GM21381 (cell line): ENCODE data around the gene KLHL17.
"Not testable (repeated sequence)": the region's sequence is repeated elsewhere in the genome, so short reads cannot be mapped to it uniquely, and the experiment has no call there.

Experiments used
- ATAC-seq: cut with Tn5 transposase; IDR thresholded peaks from one replicate; pipeline ENCODE4 v1.9.1; 2021; ENCODE audit warnings: mild to moderate bottlenecking, moderate library complexity; ENCODE audit not compliant: unreplicated experiment

Gene KLHL17

DNA sequence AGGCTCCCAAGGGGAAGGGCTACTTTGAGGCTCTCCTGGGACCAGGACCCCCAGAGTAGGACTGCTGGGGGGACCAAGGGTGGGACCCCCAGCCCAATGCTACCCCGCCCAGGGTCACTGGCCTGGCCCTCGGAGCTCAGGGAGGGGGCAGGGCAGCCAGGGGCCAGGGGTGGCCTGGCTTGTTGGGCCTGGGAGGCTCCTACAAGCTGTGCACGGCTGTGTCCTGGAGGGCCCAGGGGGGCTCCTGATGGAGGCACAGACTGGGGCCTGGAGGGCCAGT, 37.3 kb downstream of the KLHL17 start:
- no peak for ATAC-seq

DNA sequence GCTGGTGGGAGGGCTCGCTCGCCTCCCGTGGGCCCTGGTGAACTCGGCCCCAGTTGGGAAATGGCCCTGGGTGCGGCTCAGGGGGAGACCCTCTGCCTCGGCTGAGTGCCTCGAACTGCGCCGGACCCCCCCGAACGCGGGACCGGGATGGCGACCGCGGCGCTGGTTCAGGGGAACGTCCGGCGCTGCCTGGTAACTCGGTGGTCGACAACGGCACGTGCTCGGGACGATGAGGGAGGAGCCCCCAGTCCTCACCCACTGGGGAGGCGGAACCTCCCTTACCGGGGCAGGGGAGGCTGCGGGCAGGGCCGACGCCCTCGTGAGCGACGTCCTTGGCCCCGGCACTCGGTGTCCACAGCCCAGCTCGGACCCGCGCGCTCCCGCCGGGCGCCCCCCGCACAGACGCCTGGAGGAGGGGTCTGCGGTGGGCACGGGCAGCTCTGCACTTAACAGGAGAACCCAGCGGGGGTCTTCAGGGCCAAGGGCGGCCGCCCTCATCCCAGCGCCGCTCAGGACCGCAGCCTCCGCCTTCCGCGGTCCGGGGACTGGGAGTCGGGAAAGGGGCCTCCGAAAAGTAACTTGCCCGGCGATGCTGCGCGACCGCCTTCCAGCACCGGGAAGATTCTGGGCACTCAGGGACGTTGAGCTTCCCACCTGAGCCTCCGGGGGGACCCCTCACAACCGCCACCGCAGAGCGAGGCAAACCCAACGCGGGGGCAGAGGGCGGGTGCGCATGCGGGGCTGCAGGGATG, 37.8 kb downstream of the KLHL17 start:
- ATAC-seq: no peak

DNA sequence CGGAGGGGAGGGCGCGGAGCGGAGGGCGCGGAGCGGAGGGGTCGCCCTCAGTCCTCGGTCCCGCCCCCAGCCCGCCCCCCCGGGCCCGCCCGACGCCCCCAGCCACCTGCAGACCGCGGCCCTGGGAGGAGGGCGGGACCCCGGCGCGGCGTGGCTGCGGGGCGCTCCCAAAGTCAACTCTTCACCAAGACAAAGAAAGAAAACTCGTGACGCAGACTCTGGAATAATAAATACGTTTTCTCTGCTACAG, 38.3 kb downstream of the KLHL17 start:
- ATAC-seq: no peak

DNA sequence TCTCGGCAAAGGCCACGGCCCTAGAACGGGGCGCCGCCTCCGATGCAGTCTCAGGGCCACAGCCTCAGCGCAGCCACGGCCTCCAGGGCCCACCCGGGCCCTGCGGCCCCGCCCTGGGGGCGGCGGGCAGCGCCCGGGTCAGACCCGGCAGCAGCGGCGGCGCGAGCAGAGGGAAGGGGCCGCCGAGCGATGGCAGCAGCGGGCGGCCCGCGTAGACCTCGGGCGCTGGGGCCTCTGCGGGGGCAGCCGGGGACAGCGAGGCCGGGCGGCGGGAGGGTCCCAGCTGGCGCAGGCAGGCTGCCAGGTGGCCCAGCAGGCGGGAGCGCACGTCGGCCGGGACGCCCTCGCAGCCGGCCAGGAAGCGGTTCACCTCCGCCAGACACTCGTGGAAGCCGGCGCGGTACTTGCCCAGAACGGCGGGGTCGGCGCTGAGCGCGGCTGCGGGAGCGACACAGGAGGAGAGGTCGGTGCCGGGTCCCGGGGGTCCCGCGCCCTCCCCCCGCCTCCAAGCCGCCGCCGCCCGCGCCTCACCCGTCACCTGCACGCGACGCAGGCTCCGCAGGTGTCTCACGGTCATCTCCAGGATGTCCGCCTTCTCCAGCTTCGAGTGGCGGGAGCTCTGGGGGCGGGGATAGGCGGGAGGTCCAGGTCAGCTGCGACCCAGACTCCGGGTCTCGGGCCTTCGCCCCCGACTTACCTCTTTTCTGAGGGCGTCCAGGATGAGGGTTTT, 38.8 kb downstream of the KLHL17 start:
- peak; percentile 2 for ATAC-seq

DNA sequence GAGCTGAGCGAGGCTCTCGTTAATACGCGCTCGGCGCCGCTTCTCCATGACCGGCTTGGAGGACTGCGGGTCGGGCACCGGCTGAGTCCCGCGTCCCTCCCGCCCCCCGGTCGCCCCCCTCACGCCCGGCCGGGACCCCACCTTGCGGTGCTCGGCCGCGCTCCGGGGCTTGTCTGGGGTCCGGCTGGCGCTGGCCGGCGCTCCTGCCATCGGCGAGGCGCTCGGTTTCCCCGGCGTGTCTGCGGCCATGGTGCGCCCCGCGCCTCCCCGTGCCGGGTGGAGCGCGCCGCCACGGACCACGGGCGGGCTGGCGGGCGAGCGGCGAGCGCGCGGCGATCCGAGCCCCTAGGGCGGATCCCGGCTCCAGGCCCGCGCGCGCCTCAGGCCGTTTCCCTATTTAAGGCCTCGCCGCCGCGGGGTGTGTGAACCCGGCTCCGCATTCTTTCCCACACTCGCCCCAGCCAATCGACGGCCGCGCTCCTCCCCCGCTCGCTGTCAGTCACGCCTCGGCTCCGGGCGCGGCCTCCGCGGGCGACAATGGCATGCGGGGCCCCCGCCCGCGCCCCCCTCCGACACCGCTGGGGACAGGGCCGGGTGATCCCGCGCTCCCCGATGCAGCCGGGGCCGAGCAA, 39.5 kb downstream of the KLHL17 start, which contains the start of gene HES4:
Gene HES4, minus strand, starts transcription at position 373 of the 632 bp plus-strand sequence. Its CDS starts 124 bp downstream, at position 249.
- peak; percentile 54 for ATAC-seq

DNA sequence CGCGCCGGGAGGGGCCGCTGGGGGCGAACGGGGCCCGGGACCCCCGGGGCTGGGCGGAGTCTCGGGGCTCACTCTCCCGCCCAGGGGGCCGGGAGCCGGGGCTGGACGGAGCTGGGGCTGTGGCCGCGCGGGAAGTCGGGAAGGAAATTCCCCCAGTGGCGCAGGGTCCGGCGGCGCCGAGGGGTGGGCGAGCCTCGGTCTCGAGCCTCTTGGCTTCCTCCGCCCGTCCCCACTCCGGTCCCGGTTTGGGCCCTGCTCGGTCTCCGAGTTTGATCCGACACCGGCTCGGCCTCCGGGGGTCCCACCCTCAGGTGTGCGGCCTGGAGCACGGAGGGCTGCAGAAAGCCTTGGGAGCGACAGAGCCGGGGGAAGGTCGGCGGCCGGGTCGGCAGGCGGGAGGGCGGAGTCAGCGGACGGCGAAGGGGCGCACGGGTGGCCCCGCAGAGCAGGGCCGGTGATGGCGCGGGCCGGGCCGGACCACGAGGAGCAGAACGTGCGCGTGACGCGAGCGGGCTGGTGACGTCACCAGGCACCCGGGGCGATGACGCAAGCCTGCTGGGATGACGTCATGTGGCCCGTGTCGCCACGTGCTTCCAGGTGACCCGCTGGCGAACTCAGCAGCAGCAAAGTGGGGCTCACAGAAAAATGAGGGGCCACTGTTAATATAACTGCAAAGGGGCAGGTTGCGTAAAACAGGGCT, 40.1 kb downstream of the KLHL17 start:
- ATAC-seq: peak; percentile 22

DNA sequence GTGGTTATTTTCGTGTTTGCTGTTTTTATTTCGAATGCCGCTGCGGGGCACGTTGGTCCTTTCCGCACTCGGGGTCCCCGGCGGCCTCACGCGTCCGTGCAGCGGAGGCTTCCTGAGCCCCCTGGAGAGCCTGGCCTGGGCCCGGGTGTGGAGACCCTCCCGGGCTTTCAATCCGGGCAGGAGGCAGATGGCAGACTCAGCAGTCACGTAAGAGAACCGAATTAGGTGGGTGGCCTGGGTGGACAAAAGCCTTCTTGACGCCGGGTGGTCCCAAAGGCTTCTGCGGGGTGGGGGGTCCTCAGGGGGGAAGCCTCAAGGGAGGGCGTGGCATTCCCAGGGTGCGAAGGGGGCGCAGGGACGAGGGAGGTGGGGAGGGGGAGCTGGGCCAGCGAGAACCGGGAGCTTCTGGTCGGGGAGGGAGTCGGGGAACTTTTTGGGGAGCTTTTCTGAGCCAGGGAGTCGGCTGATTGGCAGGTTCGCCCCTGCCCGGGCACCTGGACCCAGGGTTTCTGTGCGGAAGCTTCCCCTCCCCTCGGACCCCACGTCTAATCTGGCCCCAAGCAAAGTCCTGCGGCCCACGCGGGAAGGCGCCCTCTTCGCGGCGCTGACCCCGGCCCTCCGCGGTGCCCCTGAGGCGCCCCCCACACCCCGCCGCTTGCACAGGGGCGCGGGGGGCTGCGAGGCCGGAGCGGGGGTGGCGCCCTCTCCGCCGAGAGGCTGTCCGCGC, 40.8 kb downstream of the KLHL17 start:
- ATAC-seq: no peak

DNA sequence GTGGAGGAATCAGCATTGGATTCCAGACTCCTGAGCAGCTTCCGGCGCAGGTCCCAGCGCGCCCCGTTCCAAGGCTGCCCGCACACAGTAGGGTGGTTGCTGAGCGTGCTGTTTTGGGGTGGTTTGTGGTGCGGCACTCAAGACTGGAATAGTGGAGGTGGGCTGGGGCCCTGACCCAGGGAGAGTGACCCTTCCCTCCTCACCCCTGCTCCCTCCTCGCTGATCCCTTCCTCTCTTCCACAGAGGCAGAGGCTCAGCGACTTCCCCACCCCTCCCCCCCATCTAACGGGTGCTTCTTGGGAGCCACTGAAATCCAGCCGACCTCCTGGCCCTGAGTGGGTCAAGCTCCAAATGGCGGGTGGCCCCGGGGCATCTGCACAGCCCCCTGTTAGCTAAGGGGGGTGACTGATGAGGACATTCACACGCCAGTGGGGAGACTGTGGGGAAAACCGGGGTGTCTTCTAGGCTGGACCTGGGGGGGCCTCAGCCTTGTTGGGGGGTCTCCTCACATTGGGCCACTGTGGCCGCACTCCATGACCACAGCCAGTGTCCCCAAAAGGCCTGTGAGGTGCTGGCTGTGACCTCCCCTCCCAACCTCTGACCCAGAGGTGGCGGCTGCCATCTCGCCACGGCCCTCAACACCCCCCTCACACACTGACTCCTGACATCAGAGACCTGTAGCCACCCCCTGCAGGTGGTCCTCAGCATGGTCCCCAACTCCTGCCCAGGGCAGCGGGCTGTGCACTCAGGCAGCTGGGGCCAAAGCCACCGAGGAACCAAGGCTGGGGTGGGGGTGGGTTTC, 43.4 kb downstream of the KLHL17 start:
- ATAC-seq: no peak

DNA sequence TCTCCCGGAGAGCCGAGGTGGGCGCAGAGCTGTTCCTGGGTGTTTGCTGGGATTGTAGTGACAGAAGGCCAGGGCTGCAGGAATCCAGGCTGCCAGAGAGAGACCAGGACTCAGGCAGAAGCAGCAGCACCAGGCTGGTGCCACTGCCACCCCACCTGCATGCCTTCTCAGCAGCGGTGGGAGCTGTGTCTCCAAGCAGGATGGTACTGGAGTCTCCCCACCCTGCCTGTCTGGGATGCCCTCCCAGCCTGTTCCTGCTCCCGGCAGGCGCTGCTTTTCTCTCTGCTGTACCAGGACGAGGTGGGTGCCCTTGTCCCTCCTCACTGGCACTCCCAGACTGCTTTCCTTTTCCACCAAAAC, 44.0 kb downstream of the KLHL17 start:
- ATAC-seq: no peak

DNA sequence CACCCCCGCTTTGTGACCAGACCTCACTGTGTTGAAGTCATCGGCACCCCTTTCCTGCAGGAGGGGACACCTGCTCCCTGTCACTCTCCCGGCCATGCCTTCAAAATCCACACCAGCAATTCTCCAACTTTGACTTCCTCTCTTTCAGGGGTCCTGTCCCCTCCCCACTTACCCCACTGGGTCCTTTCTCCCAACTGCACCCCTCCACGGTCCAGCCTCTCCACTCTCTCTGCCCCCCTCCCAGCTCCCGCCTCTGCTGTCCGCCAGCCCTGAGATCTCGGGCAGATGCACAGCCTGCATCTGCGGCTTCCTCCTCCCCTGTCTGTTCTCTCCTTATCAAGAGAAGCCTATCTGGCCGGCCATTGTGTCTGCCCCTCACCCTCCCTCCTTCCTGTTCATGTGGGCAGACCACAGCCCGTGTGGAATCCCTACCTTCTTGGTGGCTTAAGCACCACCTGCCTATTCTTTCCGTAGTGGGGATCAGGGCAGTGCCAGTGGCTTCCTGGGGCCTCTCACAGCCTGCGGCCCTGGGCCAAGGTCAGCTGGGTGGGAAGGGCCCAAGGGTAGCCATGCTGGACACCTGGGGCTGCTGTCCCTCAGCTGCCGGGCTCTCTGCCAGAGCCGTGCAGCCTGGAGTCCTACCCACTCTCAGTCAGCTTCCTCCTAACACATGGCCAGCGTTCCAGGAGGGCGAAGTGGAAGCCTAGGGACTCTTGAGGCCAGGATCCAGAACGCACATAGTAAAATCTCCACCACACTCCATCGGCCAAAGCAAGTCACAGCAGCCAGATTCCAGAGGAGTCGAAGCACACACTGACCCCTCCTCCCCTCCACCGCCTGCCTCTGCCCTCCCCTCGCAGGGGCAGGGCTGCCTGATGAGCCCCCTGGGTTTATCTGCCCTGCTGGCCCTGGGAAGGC, 44.7 kb downstream of the KLHL17 start:
- no peak for ATAC-seq

DNA sequence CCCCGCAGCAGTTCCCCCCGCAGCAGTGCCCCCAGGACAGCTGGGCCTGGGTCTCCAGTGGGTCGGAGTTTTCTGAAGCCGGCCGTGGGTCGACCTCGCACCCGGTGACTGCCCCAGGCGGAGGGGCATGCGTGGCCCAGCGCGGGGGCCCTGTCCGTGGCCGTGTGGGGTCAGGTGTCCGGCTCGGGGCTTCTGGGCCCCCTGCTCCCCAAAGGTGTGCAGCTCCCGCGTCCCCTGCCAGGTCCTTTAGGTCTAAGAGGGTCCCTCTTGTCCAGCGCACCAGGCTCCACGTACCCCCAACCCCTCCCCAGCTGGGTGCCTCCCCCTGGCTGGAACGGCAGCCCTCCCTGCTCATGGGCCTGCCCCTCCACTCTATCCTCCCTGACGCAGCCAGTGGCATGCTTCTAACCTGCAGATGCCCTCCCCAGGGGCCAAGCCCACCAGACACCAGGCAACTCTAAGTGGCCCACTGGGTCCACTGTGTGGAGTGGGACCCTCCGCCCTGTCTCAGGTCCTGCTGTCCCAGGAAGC, 45.5 kb downstream of the KLHL17 start:
- no peak for ATAC-seq

DNA sequence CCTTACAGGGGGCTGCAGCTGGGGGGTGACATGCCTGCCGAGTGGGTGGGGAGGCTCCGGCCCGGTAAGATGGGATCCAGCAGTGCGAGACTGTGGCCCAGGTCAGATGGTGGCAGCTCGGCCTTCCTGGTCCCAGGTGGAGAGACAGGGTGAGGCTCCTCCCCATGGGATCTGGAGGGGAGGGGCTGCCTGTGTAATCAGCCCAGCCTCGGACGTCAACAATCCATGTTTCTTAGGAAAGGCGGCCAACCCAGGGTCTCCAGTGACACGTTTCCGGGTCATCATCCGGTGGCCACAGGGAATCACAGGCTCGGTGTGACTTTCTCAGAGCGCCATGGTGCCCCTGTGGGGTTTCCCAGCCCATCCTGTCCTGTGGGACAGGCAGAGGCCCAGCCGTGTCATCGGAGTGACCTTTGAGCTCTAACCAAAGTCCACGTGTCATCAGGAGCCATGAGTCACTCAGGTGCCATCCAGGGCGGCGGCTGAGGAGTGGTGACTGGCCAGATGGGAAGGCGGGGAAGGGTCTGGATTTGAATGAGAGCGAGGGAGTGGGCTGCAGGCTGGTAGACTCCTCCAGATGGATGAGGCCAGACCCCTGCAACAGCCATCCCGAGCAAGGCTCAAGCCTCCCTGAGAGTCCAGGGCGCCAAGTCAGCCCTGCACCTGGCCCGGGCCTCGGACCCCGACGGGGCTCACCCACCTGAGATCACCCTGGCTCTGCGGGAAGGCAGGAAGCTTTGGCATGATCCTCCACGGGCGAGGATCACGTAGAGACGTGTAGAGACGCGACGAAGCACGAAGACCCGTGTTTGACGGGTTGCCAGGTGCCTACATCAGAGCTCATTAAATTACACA, 46.1 kb downstream of the KLHL17 start:
- no peak for ATAC-seq

DNA sequence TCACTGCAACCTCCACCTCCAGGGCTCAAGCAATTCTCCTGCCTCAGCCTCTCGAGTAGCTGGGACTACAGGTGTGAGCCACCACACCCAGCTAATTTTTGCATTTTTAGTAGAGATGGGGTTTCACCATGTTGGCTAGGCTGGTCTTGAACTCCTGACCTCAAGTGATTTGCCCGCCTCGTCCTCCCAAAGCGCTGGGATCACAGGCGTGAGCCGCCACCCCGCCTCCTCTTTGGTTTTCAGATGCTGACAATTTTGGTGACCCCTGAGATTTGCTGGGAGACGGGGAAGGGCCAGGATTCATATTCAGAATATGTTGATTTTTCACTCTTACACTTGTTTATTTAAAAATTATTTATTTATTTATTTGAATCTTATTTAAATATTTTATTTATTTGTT, 49.7 kb downstream of the KLHL17 start:
- ATAC-seq: not testable (repeated sequence)

DNA sequence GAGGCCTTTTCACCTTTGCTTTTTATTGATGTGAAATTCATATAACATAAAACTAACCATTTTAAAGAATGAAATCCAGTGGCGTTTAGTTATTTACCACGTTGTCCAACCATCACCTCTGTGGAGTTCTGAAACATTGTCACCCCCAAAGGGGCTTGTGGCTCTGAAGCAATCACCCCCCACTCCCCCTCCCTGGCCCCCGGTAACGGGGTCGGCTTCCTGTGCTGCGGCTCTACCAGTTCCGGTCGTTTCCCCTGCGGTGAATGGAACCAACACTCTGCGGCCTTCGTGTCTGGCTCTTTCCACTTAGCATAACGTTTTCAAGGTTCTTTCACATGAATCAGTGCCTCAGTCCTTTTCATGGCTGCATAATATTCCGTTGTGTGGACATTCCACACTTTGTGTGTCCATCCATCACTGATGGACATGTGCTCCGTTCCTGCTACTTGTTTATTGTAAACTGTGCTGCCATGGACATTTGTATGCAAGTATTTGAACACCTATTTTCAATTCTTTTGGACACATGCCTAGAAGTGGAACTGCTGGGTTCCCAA, 51.1 kb downstream of the KLHL17 start:
- no peak for ATAC-seq

DNA sequence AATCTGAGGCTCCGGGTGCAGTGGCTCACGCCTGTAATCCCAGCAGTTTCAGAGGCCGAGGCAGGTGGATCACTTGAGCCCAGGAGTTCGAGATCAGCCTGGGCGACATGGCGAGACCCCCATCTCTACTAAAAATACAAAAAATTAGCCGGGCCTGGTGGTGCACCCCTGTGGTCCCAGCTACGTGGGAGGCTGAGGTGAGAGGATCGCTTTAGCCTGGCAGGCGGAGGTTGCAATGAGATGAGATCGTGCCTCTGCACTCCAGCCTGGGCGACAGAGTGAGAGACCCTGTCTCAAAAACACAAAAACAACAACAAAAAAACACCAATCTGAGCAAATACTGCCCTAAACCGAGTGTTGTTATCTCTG, 52.3 kb downstream of the KLHL17 start:
- ATAC-seq: not testable (repeated sequence)

DNA sequence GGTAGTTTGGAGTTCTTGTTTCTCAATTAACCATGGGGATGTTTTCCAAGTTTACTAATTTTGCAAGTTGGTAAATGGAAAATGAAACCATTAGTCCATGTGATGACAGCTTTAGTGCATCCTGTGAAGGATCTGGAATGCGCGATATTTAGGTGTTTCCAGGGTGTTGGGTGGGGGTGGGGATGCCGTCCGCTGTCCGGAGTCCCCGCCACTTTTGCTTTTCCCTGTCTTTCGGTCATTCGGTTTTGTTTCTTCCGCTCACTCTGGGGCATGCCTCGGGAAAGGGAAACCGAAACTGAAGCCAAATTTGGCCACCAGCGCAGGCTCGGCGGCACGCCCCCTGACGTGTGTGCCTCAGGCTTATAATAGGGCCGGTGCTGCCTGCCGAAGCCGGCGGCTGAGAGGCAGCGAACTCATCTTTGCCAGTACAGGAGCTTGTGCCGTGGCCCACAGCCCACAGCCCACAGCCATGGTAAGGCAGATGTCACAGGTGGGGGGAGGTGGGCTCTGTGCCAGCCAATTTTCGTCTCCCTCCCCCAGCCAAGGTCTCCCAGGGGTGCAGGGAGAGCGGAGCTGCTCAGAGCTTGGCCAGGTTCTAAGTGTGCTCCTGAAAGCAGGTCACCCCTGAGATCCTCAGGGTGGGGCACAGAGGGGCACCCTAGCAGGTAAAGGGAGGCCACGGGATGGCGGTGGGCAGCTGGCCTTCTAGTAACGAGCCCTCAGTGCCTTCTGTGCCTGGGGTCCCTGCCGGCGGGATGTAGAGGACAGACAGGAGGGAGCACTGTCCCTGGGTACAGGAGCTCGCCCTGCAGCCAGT, 52.9 kb downstream of the KLHL17 start, which contains the start of gene ISG15:
Gene ISG15, plus strand, starts transcription at position 393 of the 817 bp plus-strand sequence. Its CDS starts 77 bp downstream, at position 470.
- peak; percentile 81 for ATAC-seq
